AG04449 (cell line): Measurements from ENCODE around the gene C16orf54.
"Not testable (repeated sequence)": the region's sequence is repeated elsewhere in the genome, so short reads cannot be mapped to it uniquely, and the experiment has no call there.

ENCODE experiments used
- CTCF ChIA-PET: fragments of 350-600 bp; formaldehyde crosslinking; extraction: SDS; loops from one replicate; lab custom pipeline; 2021; ENCODE audit warnings: antibody characterized with exemption; lab: Yijun Ruan, JAX
- POLR2A ChIA-PET: fragments of 400-600, 350-600 bp; formaldehyde crosslinking; extraction: SDS; loops from one replicate; lab custom pipeline; 2020; ENCODE audit warnings: antibody characterized with exemption, inconsistent platforms; lab: Yijun Ruan, JAX
- DNase-seq: peaks from one replicate; pipeline ENCODE4 v3.0.0-alpha.2; 2010; ENCODE audit warnings: low read depth, low spot score
- H3K4me3 ChIP-seq: 2 replicates; pipeline ENCODE4 v1.5.1; 2011; ENCODE audit warnings: low read depth, mild to moderate bottlenecking, control low read depth, low read length
- CTCF ChIP-seq: IDR thresholded peaks from one replicate; pipeline ENCODE4 v1.5.1; 2011; ENCODE audit warnings: mild to moderate bottlenecking, moderate library complexity, low read length, control low read depth, inconsistent platforms; ENCODE audit not compliant: insufficient read depth; ENCODE audit errors: missing control alignments

C16orf54 gene

GRCh38 chr16:29790183-29790948 lies 44.6 kb upstream of the C16orf54 start, which contains the start of gene KIF22:
KIF22 (plus strand) TSS chr16:29790751; CDS start chr16:29790760, 9 bp downstream.
- ChIA-PET POLR2A (interaction anchor here (0.8 to 1.4 kb wide), 4 partner anchors 10 to 263 kb away, joined by 3 to 6 read pairs (median 4); no protein-coding TSS in a partner anchor), CTCF (interaction anchor here (0.6 to 3.7 kb wide), 17 partner anchors 9 to 265 kb away, joined by 3 to 27 read pairs (median 5); partner anchors contain the start of genes ASPHD1, PAGR1, TLCD3B and ZG16)
- TF ChIP-seq CTCF: peak; percentile 87
- DNase-seq: peak; percentile 89
- H3K4me3 ChIP-seq: peak within 1 kb of the TSS; percentile 96

DNA sequence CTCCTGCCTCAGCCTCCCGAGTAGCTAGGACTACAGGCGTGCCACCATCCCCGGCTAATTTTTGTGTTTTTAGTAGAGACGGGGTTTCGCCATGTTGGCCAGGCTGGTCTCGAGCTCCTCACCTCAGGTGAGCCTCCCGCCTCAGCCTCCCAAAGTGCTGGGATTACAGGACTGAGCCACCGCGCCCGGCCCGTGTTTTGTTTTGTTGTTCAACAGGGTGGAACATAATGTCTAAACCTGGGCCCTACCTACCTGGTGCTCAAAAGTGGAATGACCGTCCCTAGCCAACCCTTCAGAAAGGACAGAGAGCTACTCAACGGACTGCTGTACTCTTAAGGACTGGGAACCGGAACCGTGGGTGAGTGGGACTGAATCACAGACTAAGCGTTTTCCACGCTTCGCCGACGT lies 44.0 kb upstream of the C16orf54 start:
- no peak for TF ChIP-seq CTCF
- ChIA-PET POLR2A (interaction anchor here (0.8 to 1.4 kb wide), 3 partner anchors 11 to 264 kb away, joined by 3 to 6 read pairs (median 4); no protein-coding TSS in a partner anchor), CTCF (interaction anchor here (0.6 to 3.7 kb wide), 16 partner anchors 8 to 266 kb away, joined by 3 to 27 read pairs (median 4); partner anchors contain the start of genes ASPHD1, PAGR1, TLCD3B and ZG16)
- DNase-seq: no peak
- peak overlapping the region; percentile 66 for H3K4me3 ChIP-seq

- POLR2A ChIA-PET, H3K4me3 ChIP-seq, DNase-seq: not testable (repeated sequence)
- CTCF ChIA-PET: interaction anchor here (3.9 kb wide), 1 partner anchor 9 kb away, joined by 28 read pairs; no protein-coding TSS in a partner anchor
Observed at GRCh38 chr16:29787155-29787554, 41.4 kb upstream of the C16orf54 start.

DNA sequence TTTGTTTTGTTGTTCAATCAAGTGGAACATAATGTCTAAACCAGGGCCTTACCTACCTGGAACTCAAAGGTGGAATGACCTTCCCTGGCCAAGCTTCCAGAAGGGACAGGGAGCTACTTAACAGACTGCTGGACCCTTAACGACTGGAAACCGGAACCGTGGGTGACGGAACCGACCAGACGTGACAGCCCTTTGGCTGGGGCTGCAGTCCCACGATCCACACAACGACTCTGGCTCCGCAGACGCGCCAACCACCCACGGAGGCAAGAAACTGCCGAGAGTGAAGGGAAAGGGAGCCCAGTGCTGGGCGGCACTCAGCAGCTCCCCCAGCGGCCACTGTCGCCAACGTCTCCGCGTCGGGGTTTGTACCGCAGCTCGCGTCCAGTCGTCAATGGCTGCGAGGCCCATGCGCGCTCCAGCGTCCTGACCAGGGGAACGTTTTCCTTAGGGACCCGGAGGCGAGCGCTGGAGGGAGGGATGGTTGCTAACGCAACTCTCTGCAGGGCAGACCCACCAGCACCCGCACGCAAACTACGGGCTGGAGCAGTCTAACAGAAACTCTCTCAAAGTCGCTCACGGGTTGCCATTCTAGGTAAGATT lies 39.2 kb upstream of the C16orf54 start:
- peak overlapping the region; percentile 32 for H3K4me3 ChIP-seq
- ChIA-PET CTCF (interaction anchor here (0.6 to 3.9 kb wide), 25 partner anchors 9 to 254 kb away, joined by 3 to 28 read pairs (median 4); partner anchors contain the start of gene C16orf54), POLR2A (no interaction called here)
- peak; percentile 88 for TF ChIP-seq CTCF
- no peak for DNase-seq

DNA sequence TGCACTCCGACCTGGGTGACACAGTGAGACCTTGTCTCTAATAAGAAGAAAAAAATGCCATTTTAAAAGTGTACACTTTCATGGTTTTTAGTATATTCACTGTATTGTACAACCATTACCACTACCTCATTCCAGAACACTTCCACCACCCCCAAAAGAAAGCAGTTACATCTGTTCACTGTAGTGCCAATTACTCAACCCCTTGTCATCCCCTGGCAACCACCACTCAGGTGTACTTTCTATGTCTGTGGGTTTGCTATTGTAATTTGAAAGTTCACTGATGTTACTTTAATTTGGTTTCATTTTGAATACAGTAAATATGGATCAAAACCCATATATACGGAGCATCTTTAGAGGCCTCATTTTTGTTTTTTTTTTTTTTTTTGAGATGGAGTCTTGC lies 38.4 kb upstream of the C16orf54 start:
- TF ChIP-seq CTCF: no peak
- H3K4me3 ChIP-seq: no peak overlapping the region
- ChIA-PET CTCF (interaction anchor here (0.8 to 3.9 kb wide), 20 partner anchors 8 to 251 kb away, joined by 3 to 28 read pairs (median 4); partner anchors contain the start of gene C16orf54), POLR2A (no interaction called here)
- no peak for DNase-seq

DNA sequence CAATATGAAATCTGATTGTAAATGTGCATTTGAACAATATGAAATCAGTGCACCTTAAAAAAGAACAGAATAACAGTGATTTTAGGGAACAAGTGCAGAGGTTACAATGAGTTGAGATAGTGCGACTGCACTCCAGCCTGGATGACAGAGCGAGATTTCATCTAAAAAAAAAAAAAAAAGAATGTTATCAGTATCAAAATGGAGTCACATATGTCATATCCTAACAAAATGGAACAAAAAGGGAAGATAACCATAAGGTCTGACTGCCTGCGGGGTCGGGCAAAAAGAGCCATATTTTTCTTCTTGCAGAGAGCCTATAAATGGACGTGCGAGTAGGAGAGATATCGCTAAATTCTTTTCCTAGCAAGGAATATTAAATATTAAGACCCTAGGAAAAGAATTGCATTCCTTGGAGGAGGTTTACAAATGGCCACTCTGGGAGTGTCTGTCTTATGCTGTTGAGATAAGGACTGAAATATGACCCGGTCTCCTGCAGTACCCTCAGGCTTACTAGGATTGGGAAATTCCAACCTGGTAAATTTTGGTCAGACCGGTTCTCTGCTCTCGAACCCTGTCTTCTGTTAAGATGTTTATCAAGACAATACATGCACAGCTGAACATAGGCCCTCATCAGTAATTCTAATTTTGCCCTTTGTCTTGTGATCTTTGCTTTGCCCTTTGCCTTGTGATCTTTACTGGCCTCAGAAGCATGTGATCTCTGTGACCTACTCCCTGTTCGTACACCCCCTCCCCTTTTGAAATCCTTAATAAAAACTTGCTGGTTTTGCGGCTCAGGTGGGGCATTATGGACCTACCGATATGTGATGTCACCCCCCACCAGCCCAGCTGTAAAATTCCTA lies 37.5 kb upstream of the C16orf54 start:
- POLR2A ChIA-PET, DNase-seq: not testable (repeated sequence)
- CTCF ChIA-PET: interaction anchor here (1.1 to 3.9 kb wide), 5 partner anchors 13 to 65 kb away, joined by 3 to 28 read pairs (median 5); no protein-coding TSS in a partner anchor

More for the DNA sequence above, 37.5 kb upstream of the C16orf54 start:
- H3K4me3 ChIP-seq: not testable (repeated sequence)
